A673 (cell line): ENCODE measurements around the gene CDIPT. TPM values are rescaled to one million over a fixed set of nuclear protein-coding genes. Genes with fewer than 3 reads are reported as not detected.
"Not testable (repeated sequence)": the region's sequence is repeated elsewhere in the genome, so short reads cannot be mapped to it uniquely, and the experiment has no call there.

ENCODE experiments used
- BruUV-seq: library from RNA; stranded (reverse); fragments of 400-500 nt; replicated peaks from 2 replicates; lab custom pipeline; 2021; lab: Mats Ljungman, UMichigan
- CTCF ChIA-PET: fragments of 300-600 bp; sonication (Branson Sonifier 250); formaldehyde crosslinking; loops from one replicate; lab custom pipeline; 2022; ENCODE audit warnings: antibody characterized with exemption; lab: Charles Lee
- POLR2A ChIA-PET: fragments of 300-600 bp; sonication (Branson Sonifier 250); formaldehyde crosslinking; loops from one replicate; lab custom pipeline; 2022; ENCODE audit warnings: antibody characterized with exemption; ENCODE audit not compliant: low non-redundant PET; lab: Charles Lee
- DNase-seq: peaks from one replicate; pipeline ENCODE4 v3.0.0-alpha.2; 2015; ENCODE audit warnings: low spot score
- H3K27ac ChIP-seq: fragments of 200-600 bp; sonication (generic); 2 replicates; pipeline ENCODE4 v1.5.1; 2016; ENCODE audit warnings: mixed run types, low read depth, mild to moderate bottlenecking, mixed read lengths, antibody characterized with exemption, low read length; ENCODE audit not compliant: poor library complexity, severe bottlenecking
- H3K27me3 ChIP-seq: fragments of 200-600 bp; sonication (generic); replicated peaks from 2 replicates; pipeline ENCODE4 v1.6.1; 2017; ENCODE audit warnings: mixed run types, low read depth, mild to moderate bottlenecking, mixed read lengths, antibody characterized with exemption, low read length; ENCODE audit not compliant: insufficient read depth, poor library complexity
- H3K36me3 ChIP-seq: fragments of 200-600 bp; sonication (generic); 2 replicates; pipeline ENCODE4 v1.6.1; 2016; ENCODE audit warnings: mixed run types, mild to moderate bottlenecking, mixed read lengths, antibody characterized with exemption, low read length; ENCODE audit not compliant: insufficient read depth, poor library complexity, severe bottlenecking
- H3K4me1 ChIP-seq: fragments of 200-600 bp; sonication (generic); 2 replicates; pipeline ENCODE4 v1.6.1; 2017; ENCODE audit warnings: mixed run types, mild to moderate bottlenecking, mixed read lengths, antibody characterized with exemption, low read length; ENCODE audit not compliant: insufficient read depth, poor library complexity, severe bottlenecking
- H3K4me3 ChIP-seq: fragments of 200-600 bp; sonication (generic); 2 replicates; pipeline ENCODE4 v1.5.1; 2016; ENCODE audit warnings: low read depth, mixed run types, mild to moderate bottlenecking, mixed read lengths, low read length; ENCODE audit not compliant: poor library complexity, severe bottlenecking
- H3K9me3 ChIP-seq: fragments of 200-600 bp; sonication (generic); 2 replicates; pipeline ENCODE4 v1.6.1; 2016; ENCODE audit warnings: mixed run types, low read depth, mild to moderate bottlenecking, mixed read lengths, antibody characterized with exemption, low read length; ENCODE audit not compliant: poor library complexity, severe bottlenecking
- EZH2 ChIP-seq: fragments of 200-600 bp; sonication (generic); IDR thresholded peaks from 2 replicates; pipeline ENCODE4 v1.6.1; 2017; ENCODE audit warnings: borderline replicate concordance, low read depth, mild to moderate bottlenecking, mixed read lengths, antibody characterized with exemption, low read length; ENCODE audit not compliant: poor library complexity, severe bottlenecking
- intact Hi-C: fragments of 100-400 bp; cut with micrococcal nuclease; formaldehyde crosslinking; loops from one replicate; pipeline ENCODE4 v1.10.0; 2022; ENCODE audit not compliant: unreplicated experiment
- total RNA-seq: library from RNA; stranded (reverse); gene quantifications from 2 replicates; pipeline ENCODE4 v1.2.3, GENCODE V29; 2021
- TF ChIP-seq, protein P1 (sequence below): fragments of 300-800, 200-600 bp; sonication (generic); conservative IDR thresholded peaks from 2 replicates; pipeline ENCODE4 v1.5.1; 2017; ENCODE audit warnings: low read depth, mild to moderate bottlenecking, antibody characterized with exemption, low read length, moderate library complexity, mixed read lengths

The CDIPT gene
- total RNA-seq, 1 experiment from 2014 or later: 51.7 TPM

DNA sequence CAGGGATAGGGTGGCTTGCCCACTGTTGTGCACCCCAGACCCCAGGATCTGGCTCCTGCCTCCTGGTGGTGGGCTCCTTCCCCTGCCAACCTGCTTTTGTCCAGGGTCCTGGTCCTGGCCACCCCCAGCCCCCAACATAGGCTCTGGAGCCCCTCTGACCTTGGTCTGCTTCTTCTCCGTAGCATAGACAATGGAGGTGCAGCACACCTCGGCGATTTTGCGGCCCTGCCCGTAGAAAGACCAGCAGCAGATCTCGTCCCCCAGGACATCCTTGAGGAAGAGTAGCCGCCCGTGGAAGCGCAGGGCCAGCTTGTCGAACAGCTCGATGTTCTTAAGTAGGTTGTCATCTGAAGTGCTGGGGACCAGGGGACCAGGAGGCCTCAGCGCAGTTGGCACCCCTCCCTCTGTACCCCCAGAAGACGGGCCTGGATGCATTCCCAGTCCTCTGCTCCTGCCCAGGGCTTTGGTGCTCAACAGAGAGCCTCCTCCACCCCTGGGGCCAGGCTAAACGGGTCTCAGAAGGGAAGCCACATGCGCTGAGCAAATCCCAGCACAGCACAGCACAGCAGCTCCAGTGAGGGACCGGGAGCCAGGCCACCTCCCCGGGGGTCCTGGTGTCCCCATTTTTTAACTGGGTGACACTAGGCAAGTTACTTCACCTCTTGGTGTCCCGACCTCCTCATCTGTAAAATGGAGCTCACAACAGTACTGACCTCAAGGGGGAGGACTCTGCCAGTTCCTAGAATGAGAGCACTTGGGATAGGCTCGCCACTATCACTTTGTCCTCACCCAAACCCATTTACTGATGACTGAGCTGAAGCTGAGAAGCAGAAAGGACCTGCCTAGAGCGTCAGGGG lies 48.0 kb upstream of the CDIPT start:
- intact Hi-C loops: no loop called here
- BruUV-seq: no TSS peak

DNA sequence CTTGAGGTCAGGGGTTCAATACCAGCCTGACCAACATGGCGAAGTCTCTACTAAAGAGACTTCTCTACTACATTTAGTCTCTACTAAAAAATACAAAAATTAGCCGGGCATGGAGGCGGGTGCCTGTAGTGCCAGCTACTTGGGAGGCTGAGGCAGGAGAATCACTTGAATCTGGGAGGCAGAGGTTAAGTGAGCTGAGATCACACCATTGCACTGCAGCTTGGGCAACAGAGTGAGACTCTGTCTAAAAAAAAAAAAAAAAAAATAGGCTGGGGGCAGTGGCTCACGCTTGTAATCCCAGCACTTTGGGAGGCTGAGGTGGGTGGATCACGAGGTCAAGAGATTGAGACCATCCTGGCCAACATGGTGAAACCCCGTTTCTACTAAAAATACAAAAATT lies 46.8 kb upstream of the CDIPT start:
- H3K27ac ChIP-seq, H3K4me1 ChIP-seq, H3K27me3 ChIP-seq, H3K4me3 ChIP-seq, POLR2A ChIA-PET, DNase-seq, H3K36me3 ChIP-seq, H3K9me3 ChIP-seq, BruUV-seq, intact Hi-C loops: not testable (repeated sequence)
- CTCF ChIA-PET: interaction anchor here (0.7 kb wide), 1 partner anchor 32 kb away, joined by 9 read pairs; no protein-coding TSS in a partner anchor

More for the DNA sequence above, 48.0 kb upstream of the CDIPT start:
- TF ChIP-seq, protein P1, sequence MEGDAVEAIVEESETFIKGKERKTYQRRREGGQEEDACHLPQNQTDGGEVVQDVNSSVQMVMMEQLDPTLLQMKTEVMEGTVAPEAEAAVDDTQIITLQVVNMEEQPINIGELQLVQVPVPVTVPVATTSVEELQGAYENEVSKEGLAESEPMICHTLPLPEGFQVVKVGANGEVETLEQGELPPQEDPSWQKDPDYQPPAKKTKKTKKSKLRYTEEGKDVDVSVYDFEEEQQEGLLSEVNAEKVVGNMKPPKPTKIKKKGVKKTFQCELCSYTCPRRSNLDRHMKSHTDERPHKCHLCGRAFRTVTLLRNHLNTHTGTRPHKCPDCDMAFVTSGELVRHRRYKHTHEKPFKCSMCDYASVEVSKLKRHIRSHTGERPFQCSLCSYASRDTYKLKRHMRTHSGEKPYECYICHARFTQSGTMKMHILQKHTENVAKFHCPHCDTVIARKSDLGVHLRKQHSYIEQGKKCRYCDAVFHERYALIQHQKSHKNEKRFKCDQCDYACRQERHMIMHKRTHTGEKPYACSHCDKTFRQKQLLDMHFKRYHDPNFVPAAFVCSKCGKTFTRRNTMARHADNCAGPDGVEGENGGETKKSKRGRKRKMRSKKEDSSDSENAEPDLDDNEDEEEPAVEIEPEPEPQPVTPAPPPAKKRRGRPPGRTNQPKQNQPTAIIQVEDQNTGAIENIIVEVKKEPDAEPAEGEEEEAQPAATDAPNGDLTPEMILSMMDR: no peak
- TF ChIP-seq EZH2: no peak
- H3K27ac ChIP-seq: no peak overlapping the region
- H3K27me3 ChIP-seq: no peaks in the 10 kb centered on the region
- DNase-seq: no peak
- ChIA-PET POLR2A (no interaction called here), CTCF (no interaction called here)
- no peaks in the 10 kb centered on the region for H3K9me3 ChIP-seq
- H3K4me3 ChIP-seq: no peak overlapping the region
- H3K4me1 ChIP-seq: no peaks in the 10 kb centered on the region
- H3K36me3 ChIP-seq: no peaks in the 10 kb centered on the region

DNA sequence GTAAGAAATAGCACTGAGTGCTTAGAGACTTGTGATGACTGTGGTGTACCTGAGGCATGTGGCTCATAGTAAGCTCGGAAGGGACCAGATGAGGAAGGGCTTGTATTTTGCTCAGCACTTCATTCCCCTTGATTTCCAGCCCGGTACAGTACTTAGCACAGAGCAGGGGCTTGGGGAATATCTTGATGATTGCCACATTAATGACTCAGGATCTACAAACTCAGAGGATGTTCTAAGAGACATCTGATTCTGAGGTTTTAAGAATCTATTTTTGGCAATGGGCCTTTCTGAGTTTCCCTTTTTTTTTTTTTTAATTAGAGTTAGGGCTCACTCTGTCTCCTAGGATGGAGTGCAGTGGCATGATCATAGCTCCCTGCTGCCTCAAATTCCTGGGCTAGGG lies 46.4 kb upstream of the CDIPT start:
- ChIA-PET CTCF (no interaction called here), POLR2A (no interaction called here)
- no peak overlapping the region for H3K4me3 ChIP-seq
- no peaks in the 10 kb centered on the region for H3K4me1 ChIP-seq
- no peaks in the 10 kb centered on the region for H3K27me3 ChIP-seq
- no peaks in the 10 kb centered on the region for H3K36me3 ChIP-seq
- H3K27ac ChIP-seq: no peak overlapping the region
- no TSS peak for BruUV-seq
- no peak for DNase-seq
- H3K9me3 ChIP-seq: no peaks in the 10 kb centered on the region
- TF ChIP-seq, protein P1: no peak
- no peak for TF ChIP-seq EZH2
- intact Hi-C loops: no loop called here
